Activated naive CD4-positive, alpha-beta T cell treated with anti-CD3 and anti-CD28 coated beads for 36 hours (primary cell): ENCODE data around the gene FPR3. TPM values are rescaled to one million over a fixed set of nuclear protein-coding genes. Genes with fewer than 3 reads are reported as not detected.

Experiments
- CTCF ChIA-PET: fragments of 350-600 bp; sonication (Branson Sonifier 250); formaldehyde crosslinking; loops from one replicate; lab custom pipeline; 2021; ENCODE audit warnings: antibody characterized with exemption; lab: Charles Lee
- DNase-seq: peaks from one replicate; pipeline ENCODE4 v3.0.0-alpha.2; 2020
- H3K27ac Mint-ChIP-seq: one replicate; pipeline ENCODE4 v1.8.0; 2021; ENCODE audit warnings: mild to moderate bottlenecking, mixed read lengths
- H3K27me3 Mint-ChIP-seq: one replicate; pipeline ENCODE4 v1.8.0; 2021; ENCODE audit warnings: low read depth, mixed read lengths
- H3K36me3 Mint-ChIP-seq: one replicate; pipeline ENCODE4 v1.8.0; 2021; ENCODE audit warnings: low read depth, mixed read lengths
- H3K4me1 Mint-ChIP-seq: one replicate; pipeline ENCODE4 v1.8.0; 2021; ENCODE audit warnings: low read depth, mixed read lengths
- H3K4me3 Mint-ChIP-seq: one replicate; pipeline ENCODE4 v1.8.0; 2021; ENCODE audit warnings: mild to moderate bottlenecking, moderate library complexity, mixed read lengths
- H3K9me3 Mint-ChIP-seq: one replicate; pipeline ENCODE4 v1.8.0; 2021; ENCODE audit warnings: mixed read lengths
- intact Hi-C: fragments of 100-400 bp; cut with micrococcal nuclease; formaldehyde crosslinking; loops from one replicate; pipeline ENCODE4 v1.15.1; 2023
- total RNA-seq, 2 experiments: library from RNA; stranded (reverse); gene quantifications; one replicate each; pipeline ENCODE4 v1.2.3, GENCODE V29; 2021

Gene FPR3
- total RNA-seq, 2 experiments from 2014 or later: not detected

DNA sequence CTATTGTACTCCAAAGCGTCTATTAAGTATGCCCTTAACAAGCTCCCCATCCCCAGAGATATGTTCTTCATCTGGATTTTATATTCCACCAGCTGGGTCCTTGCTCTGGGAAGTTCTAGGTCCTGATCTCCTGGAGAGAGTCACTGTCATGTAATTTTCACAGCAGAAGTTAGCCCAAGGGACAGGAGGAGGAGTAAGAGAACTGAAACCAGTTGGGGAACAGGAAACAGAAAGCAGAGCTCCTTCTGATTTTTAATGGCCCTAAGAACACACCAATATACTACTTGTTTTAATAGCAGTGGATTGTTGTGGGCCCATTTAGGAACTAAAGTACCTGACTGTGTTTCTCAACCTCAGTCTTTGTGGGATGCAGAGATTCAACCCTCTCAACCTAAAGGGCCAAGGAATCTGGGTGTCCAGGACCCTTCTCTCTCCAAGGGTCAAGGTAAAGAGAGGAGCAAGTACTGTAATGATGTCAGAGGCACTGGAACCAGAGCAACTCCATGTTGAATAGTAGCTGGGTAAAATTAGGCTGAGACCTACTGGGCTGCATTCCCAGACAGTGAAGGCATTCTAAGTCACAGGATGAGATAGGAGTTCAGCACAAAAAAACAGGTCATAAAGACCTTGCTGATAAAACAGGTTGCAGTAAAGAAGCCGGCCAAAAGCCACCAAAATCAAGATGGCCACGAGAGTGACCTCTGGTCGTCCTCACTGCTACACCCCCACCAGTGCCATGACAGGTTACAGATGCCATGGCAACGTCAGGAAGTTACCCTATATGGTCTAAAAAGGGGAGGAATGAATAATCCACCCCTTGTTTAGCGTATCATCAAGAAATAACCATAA, 8.1 kb upstream of the FPR3 start:
- CTCF ChIA-PET: no interaction called here
- Mint-ChIP-seq H3K4me1 (no peaks in the 10 kb centered on the region), H3K27ac (no peak overlapping the region), H3K36me3 (no peaks in the 10 kb centered on the region), H3K27me3 (peaks cover 1% of the 10 kb centered on the region), H3K4me3 (no peak overlapping the region), H3K9me3 (no peaks in the 10 kb centered on the region)
- DNase-seq: no peak
- intact Hi-C loops: loop anchor here (10.0 kb wide), 1 partner anchor 448 kb away; no protein-coding TSS in a partner anchor

DNA sequence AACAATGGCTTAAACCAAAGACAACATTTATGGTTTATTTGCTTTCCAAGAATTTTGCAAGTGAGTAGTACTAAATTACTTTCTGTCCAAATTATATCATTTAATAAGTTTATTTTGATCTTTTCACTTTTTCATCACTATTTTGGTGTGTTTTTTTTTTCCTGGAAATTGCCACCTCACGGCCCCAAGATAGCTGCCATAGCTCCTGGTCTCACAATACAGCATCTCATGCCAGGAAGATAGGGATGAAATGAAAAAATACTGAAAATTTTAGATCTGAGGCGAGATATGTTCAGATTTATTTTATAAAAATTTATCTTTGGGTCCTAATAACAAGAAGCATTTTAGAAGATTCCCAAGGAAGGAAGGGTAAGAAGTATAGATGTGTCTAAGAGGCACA, 6.9 kb upstream of the FPR3 start:
- H3K36me3 Mint-ChIP-seq: no peaks in the 10 kb centered on the region
- CTCF ChIA-PET: no interaction called here
- H3K27me3 Mint-ChIP-seq: no peaks in the 10 kb centered on the region
- H3K9me3 Mint-ChIP-seq: peaks cover 3% of the 10 kb centered on the region
- H3K4me1 Mint-ChIP-seq: no peaks in the 10 kb centered on the region
- H3K4me3 Mint-ChIP-seq: no peak overlapping the region
- no peak overlapping the region for H3K27ac Mint-ChIP-seq
- DNase-seq: no peak
- intact Hi-C loops: loop anchor here (10.0 kb wide), 1 partner anchor 447 kb away; no protein-coding TSS in a partner anchor

DNA sequence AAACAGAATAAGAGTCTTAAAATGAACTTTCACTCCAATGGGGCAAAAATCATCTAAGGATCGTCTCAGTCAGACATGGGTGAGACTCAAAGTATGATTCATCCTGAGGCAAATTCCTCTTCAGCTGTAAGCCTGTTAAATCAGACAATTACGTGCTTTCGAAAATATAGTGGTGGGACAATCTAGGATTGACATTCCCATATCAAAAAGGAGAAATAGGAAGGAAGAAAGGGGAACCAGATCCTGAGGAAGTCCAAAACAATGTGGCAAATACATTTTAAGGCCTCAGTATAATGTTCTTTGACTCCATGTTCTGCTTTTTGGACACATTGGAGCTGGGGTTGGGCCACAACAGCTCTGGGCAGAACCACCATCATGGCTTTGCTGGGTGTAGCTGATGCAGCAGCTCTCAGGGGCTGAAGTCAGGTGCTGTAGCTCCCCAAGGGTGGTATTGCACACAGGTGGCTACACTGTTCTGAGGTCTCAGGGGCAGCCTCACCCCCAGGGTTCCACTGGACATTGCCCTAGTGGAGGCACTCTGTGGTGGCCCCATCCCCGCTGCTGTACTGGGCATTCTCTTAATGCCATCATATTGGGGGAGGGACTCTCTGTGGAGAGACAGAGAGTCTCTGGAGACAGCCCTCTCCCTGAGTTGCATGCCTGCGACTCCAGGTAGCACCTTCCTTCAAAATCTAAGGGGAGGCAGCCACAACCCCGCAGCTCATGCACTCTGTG, 5.7 kb upstream of the FPR3 start:
- no peaks in the 10 kb centered on the region for H3K27me3 Mint-ChIP-seq
- no peaks in the 10 kb centered on the region for H3K4me1 Mint-ChIP-seq
- H3K36me3 Mint-ChIP-seq: no peaks in the 10 kb centered on the region
- no peak overlapping the region for H3K4me3 Mint-ChIP-seq
- DNase-seq: no peak
- H3K9me3 Mint-ChIP-seq: peaks cover 3% of the 10 kb centered on the region
- H3K27ac Mint-ChIP-seq: no peak overlapping the region
- intact Hi-C loops: loop anchor here (10.0 kb wide), 1 partner anchor 446 kb away; no protein-coding TSS in a partner anchor
- CTCF ChIA-PET: no interaction called here

DNA sequence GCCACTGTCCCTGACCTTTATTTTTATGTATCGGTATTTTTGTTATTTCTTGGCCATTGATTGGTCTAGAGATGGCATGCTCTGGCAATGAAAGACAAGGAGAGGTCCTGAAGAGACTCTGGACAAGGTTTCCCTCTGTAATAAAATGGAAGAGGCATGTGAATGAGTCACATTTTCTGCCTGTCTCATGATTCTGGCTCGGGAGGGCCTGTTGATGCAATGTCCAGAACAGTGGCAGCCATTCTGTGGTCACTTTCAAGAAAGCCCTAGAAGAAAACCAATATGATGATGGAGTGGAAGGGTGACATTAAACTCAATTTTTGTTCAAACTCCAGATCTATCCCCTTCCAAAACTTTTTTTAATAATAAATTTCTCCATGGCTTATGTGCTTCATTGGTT, 2.0 kb upstream of the FPR3 start:
- no peak for DNase-seq
- Mint-ChIP-seq H3K4me1 (no peaks in the 10 kb centered on the region), H3K27me3 (peaks cover 7% of the 10 kb centered on the region), H3K9me3 (peaks cover 3% of the 10 kb centered on the region), H3K27ac (no peak overlapping the region), H3K36me3 (no peaks in the 10 kb centered on the region), H3K4me3 (no peak overlapping the region)
- intact Hi-C loops: no loop called here
- CTCF ChIA-PET: no interaction called here

DNA sequence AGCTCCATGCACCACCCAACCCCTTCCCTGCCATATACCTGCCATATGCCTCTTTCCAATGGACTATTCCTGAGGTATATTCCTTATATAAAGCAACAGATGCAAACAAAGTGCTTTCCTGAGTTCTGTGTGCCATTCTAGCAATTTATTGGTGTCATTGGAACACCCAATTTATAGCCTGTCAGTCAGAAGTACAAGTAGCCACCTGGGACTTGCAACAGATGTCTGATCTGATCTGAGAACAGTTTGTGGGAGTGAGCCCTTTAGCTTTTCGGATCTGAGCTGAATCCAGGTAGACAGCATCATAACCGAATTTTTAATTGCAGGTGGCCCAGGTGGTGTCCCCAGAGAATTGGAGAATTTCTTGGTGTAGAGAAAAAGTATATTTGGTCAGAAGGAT, 963 bp upstream of the FPR3 start:
- Mint-ChIP-seq H3K36me3 (no peaks in the 10 kb centered on the region), H3K27ac (no peak overlapping the region), H3K9me3 (peaks cover 3% of the 10 kb centered on the region), H3K4me3 (no peak overlapping the region), H3K4me1 (no peaks in the 10 kb centered on the region), H3K27me3 (peaks cover 7% of the 10 kb centered on the region)
- intact Hi-C loops: no loop called here
- CTCF ChIA-PET: no interaction called here
- DNase-seq: no peak

DNA sequence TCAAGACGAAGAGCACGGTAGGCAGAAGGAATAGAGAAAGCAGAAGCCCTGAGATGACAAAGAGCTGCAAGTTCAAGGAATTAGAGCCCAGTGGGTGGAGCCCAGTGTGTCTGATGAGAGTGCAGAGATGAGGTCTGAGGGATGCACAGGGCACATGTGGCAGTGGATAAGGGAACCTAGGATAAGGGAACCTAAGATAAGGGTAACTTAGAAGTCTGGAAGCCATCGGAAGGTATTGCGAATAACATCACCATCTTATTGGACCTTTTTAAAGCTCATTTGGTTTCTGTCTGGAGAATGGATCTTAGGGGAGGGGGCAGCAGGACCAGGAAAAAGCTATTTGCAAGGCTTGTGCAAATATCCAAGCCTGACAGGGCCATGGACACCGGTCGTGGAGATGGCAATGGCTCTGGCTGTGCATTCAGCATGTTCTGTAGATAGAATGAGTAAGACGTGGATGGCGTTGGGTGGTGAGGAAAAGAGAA, 1.3 kb downstream of the FPR3 start:
- Mint-ChIP-seq H3K27ac (no peak overlapping the region), H3K4me1 (no peaks in the 10 kb centered on the region), H3K36me3 (no peaks in the 10 kb centered on the region), H3K9me3 (peaks cover 3% of the 10 kb centered on the region), H3K27me3 (peaks cover 12% of the 10 kb centered on the region), H3K4me3 (no peak overlapping the region)
- CTCF ChIA-PET: interaction anchor here (1.1 kb wide), 1 partner anchor 120 kb away, joined by 3 read pairs; no protein-coding TSS in a partner anchor
- no peak for DNase-seq
- intact Hi-C loops: no loop called here

DNA sequence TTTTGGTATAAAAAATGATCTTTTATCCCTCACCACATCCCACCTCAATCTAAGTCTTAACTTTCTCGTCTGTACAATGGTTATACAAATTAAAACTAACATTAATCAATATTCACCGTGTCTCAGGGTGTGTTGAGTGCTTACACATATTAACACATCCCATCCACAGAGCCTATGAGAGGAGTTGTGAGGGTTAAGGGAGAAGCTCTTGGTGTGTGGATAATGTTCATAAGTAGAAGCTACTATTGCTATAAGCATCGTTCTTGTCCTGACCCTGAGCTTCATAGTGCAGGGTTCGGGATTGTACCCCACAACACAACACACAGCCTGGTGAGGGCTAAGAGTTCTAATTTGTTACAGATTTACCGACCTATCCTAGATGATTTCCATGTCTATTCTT, 2.5 kb downstream of the FPR3 start:
- Mint-ChIP-seq H3K4me1 (no peaks in the 10 kb centered on the region), H3K9me3 (peaks cover 3% of the 10 kb centered on the region), H3K36me3 (no peaks in the 10 kb centered on the region), H3K27me3 (peaks cover 12% of the 10 kb centered on the region), H3K27ac (no peak overlapping the region), H3K4me3 (no peak overlapping the region)
- DNase-seq: no peak
- intact Hi-C loops: no loop called here
- CTCF ChIA-PET: no interaction called here

DNA sequence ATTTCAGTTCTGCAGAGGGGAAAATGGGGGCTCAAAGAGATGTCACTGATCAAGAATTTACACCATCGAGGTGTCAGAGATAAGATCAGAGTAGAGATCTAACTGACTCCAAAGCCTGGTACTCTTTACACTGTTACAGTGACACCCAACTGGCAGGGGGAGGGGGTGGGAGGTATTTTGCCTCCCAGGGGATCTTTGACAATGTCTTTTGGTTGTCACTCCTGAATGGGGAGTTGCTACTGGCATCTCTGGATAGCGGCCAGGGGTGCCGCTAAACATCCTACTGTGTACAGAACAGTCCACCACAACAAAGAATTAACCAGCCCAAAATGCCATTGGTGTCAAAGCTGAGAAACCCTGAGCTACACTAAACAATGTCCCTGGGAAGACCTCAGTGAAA, 3.1 kb downstream of the FPR3 start:
- no peaks in the 10 kb centered on the region for H3K9me3 Mint-ChIP-seq
- no peak overlapping the region for H3K27ac Mint-ChIP-seq
- H3K4me1 Mint-ChIP-seq: no peaks in the 10 kb centered on the region
- peaks cover 12% of the 10 kb centered on the region for H3K27me3 Mint-ChIP-seq
- CTCF ChIA-PET: no interaction called here
- H3K36me3 Mint-ChIP-seq: no peaks in the 10 kb centered on the region
- H3K4me3 Mint-ChIP-seq: no peak overlapping the region
- intact Hi-C loops: no loop called here
- DNase-seq: no peak

DNA sequence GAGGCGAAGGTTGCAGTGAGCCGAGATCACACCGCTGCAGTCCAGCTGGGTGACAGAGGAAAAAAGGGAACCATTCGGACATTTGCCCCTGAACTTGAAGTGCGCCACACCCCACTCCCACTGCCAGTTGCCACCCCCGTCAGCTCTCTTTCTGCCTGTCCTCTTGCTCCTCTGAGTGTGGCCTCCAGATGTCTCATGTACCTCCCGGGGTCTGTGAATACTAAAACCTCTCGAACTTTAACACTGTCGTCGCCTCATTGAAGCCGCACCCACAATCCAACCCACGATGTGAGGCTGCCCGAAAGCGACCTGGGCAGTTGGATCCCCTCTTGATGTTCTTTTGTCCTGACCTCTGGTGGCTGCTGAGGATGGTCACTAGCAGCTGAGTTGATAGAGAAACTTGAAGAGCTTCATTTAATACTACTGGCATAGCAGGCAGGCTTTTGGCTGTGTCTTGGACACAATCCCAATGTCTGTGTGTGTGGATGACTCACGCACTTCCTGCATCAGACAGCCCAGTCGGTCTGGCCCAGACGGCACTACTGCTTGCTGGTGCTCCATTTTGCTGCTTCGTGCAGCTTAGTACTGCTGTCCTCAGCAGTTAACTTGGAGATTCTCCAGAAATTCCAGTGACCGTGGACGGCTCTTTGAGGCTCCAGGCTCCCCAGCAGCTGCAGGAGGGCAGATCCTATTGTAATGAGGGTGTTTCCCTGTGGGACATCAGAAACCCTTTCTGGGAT, 4.2 kb downstream of the FPR3 start:
- no peak overlapping the region for H3K27ac Mint-ChIP-seq
- intact Hi-C loops: no loop called here
- peaks cover 3% of the 10 kb centered on the region for H3K9me3 Mint-ChIP-seq
- CTCF ChIA-PET: no interaction called here
- no peaks in the 10 kb centered on the region for H3K4me1 Mint-ChIP-seq
- H3K27me3 Mint-ChIP-seq: peaks cover 12% of the 10 kb centered on the region
- DNase-seq: no peak
- no peaks in the 10 kb centered on the region for H3K36me3 Mint-ChIP-seq
- no peak overlapping the region for H3K4me3 Mint-ChIP-seq

DNA sequence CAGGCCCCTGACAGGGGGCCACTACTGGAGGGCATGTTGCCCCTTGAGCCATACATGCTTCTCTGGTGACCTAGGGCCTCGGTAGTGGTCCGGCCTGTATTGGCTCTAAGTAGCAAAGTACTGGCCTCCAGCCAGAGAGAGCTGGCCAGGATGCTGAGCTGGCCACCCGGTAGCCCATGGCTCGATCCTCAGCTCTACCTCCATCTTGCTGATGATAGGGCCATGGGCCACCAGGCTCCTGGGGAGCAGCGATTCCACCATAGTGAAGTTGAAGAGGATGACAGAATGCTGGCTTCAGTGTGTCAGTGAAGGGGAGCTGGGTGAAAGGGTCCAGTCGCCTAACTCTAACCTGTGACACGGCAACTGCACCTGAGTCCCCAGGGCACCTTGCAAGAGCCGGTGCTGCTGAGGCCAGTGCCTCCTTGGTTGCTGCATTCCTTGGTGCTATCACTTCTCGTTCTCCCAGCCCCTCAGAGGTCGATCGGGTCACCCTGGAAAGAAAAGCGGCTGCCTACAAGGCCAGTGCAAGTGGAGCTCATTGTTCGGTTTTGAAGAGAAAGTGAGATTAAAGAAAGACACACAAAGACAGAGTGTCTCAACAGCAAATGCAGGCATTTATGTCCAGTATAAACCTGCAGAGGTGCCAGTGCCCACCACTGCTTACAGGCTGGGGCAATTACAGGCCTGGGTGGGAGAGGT, 5.0 kb downstream of the FPR3 start:
- Mint-ChIP-seq H3K27me3 (peaks cover 12% of the 10 kb centered on the region), H3K9me3 (peaks cover 6% of the 10 kb centered on the region), H3K4me1 (no peaks in the 10 kb centered on the region), H3K27ac (no peak overlapping the region), H3K36me3 (no peaks in the 10 kb centered on the region), H3K4me3 (no peak overlapping the region)
- CTCF ChIA-PET: no interaction called here
- no peak for DNase-seq
- intact Hi-C loops: no loop called here

DNA sequence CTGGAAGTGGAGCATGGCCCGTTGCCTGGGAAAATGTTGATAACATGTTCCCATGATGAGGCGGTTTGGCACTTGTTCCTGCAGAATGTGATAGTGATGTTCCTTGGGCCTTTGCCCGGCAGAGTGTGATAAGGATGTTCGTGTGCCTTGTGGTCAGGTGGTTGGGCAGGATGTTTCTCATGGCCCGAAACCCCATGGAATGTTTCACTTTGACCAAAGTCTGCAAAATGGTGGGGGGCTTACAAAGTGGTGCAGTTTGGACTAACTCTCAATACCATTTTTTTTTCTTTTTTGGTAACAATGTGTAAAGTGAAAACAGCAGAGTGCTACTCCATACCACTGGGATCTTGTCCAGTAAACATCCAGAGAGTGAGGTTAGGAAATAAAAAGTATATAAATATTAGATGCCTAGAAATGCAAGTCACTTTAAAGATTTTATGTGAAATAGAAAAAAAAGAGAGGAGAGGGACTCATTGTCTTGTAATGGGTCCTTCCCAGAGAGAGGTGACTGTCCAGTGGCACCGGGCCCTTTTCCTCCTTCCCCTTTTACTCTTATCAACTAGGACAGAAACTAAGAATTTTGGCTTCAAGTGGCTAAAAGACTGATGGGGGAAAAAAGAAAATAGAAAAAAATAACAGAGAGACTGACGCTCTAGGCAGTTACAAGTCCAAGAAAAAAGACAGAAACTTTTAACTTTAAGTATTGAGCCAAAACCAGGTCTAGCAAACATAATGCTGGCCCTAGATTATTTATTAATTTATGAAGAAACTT, 5.7 kb downstream of the FPR3 start:
- H3K36me3 Mint-ChIP-seq: no peaks in the 10 kb centered on the region
- no peaks in the 10 kb centered on the region for H3K4me1 Mint-ChIP-seq
- peaks cover 6% of the 10 kb centered on the region for H3K9me3 Mint-ChIP-seq
- CTCF ChIA-PET: no interaction called here
- intact Hi-C loops: no loop called here
- DNase-seq: no peak
- H3K27ac Mint-ChIP-seq: no peak overlapping the region
- H3K4me3 Mint-ChIP-seq: no peak overlapping the region
- H3K27me3 Mint-ChIP-seq: peaks cover 12% of the 10 kb centered on the region
